GM23248 (cell line): ENCODE data around the gene POLR3C. TPM values are rescaled to one million over a fixed set of nuclear protein-coding genes. Genes with fewer than 3 reads are reported as not detected.

ENCODE experiments used
- DNase-seq: peaks from one replicate; pipeline ENCODE4 v3.0.0-alpha.2; 2015
- H2AFZ ChIP-seq: fragments of 200-600 bp; sonication (generic); 2 replicates; pipeline ENCODE4 v1.6.1; 2016; ENCODE audit warnings: antibody characterized with exemption
- H3F3A ChIP-seq: fragments of 200-600 bp; sonication (generic); 2 replicates; pipeline ENCODE4 v1.6.1; 2016; ENCODE audit warnings: mild to moderate bottlenecking, antibody characterized with exemption, mixed run types; ENCODE audit not compliant: insufficient read depth
- H3K27ac ChIP-seq: fragments of 200-600 bp; sonication (generic); 2 replicates; pipeline ENCODE4 v1.5.1; 2016; ENCODE audit warnings: mild to moderate bottlenecking
- H3K27me3 ChIP-seq: fragments of 200-600 bp; sonication (generic); replicated peaks from 2 replicates; pipeline ENCODE4 v1.6.1; 2016; ENCODE audit warnings: mild to moderate bottlenecking; ENCODE audit not compliant: insufficient read depth
- H3K36me3 ChIP-seq: fragments of 200-600 bp; sonication (generic); 2 replicates; pipeline ENCODE4 v1.6.1; 2016; ENCODE audit warnings: low read depth, mild to moderate bottlenecking
- H3K4me1 ChIP-seq: fragments of 200-600 bp; sonication (generic); 2 replicates; pipeline ENCODE4 v1.6.1; 2016; ENCODE audit warnings: mild to moderate bottlenecking; ENCODE audit not compliant: insufficient read depth
- H3K4me2 ChIP-seq: fragments of 200-600 bp; sonication (generic); one replicate; pipeline ENCODE4 v1.6.1; 2016; ENCODE audit warnings: mild to moderate bottlenecking; ENCODE audit not compliant: unreplicated experiment
- H3K4me3 ChIP-seq: fragments of 200-600 bp; sonication (generic); 2 replicates; pipeline ENCODE4 v1.5.1; 2016; ENCODE audit warnings: mild to moderate bottlenecking
- H3K79me2 ChIP-seq: fragments of 200-600 bp; sonication (generic); 2 replicates; pipeline ENCODE4 v1.6.1; 2016; ENCODE audit warnings: mild to moderate bottlenecking; ENCODE audit not compliant: insufficient read depth
- H3K9ac ChIP-seq: fragments of 200-600 bp; sonication (generic); 2 replicates; pipeline ENCODE4 v1.6.1; 2016; ENCODE audit warnings: mild to moderate bottlenecking
- H3K9me2 ChIP-seq: fragments of 200-600 bp; sonication (generic); 2 replicates; pipeline ENCODE4 v1.6.1; 2016; ENCODE audit warnings: mixed run types, mild to moderate bottlenecking, moderate library complexity; ENCODE audit not compliant: insufficient read depth
- H3K9me3 ChIP-seq: fragments of 200-600 bp; sonication (generic); one replicate; pipeline ENCODE4 v1.6.1; 2017; ENCODE audit warnings: low read depth
- H4K20me1 ChIP-seq: fragments of 200-600 bp; sonication (generic); 2 replicates; pipeline ENCODE4 v1.6.0; 2016; ENCODE audit not compliant: insufficient read depth
- EZH2 ChIP-seq: fragments of 200-600 bp; sonication (generic); IDR thresholded peaks from 2 replicates; pipeline ENCODE4 v1.6.1; 2018; ENCODE audit warnings: antibody characterized with exemption, mild to moderate bottlenecking; ENCODE audit not compliant: insufficient read depth, poor library complexity, severe bottlenecking
- EZH2phosphoT487 ChIP-seq: fragments of 200-600 bp; sonication (generic); IDR thresholded peaks from 2 replicates; pipeline ENCODE4 v1.6.1; 2018; ENCODE audit warnings: antibody characterized with exemption, moderate library complexity, mild to moderate bottlenecking, low read depth; ENCODE audit not compliant: insufficient read depth
- WGBS, 2 experiments: methylation state at CpG; one replicate each; pipeline ENCODE4 v1.1.6; 2015 to 2017; ENCODE audit warnings: low lambda C conversion rate in 2 of 2, low coverage in 1 of 2; ENCODE audit errors: missing lambda C conversion rate in 2 of 2; 5-methylcytosine and 5-hydroxymethylcytosine counted together
- in situ Hi-C: fragments of 300-500 bp; cut with MboI; formaldehyde crosslinking; loops from 2 replicates; pipeline ENCODE4 v1.15.0; 2020
- polyA plus RNA-seq: library from polyadenylated mRNA; unstranded; fragments of >200 nt; fragmentation: Nextera tagmentation; extraction: Ambion mirVana; gene quantifications from 2 replicates; pipeline ENCODE4 v1.2.1, GENCODE V29; 2016
- total RNA-seq: library from RNA; depleted of rRNA; stranded (reverse); fragments of >200 nt; shearing (Covaris generic); gene quantifications from 2 replicates; pipeline ENCODE4 v1.2.3, GENCODE V29; 2014; rRNA removed

POLR3C gene
- total RNA-seq (23.1 and 42.2 TPM in 2 replicates), polyA plus RNA-seq (38.4 and 39.0 TPM in 2 replicates)

DNA sequence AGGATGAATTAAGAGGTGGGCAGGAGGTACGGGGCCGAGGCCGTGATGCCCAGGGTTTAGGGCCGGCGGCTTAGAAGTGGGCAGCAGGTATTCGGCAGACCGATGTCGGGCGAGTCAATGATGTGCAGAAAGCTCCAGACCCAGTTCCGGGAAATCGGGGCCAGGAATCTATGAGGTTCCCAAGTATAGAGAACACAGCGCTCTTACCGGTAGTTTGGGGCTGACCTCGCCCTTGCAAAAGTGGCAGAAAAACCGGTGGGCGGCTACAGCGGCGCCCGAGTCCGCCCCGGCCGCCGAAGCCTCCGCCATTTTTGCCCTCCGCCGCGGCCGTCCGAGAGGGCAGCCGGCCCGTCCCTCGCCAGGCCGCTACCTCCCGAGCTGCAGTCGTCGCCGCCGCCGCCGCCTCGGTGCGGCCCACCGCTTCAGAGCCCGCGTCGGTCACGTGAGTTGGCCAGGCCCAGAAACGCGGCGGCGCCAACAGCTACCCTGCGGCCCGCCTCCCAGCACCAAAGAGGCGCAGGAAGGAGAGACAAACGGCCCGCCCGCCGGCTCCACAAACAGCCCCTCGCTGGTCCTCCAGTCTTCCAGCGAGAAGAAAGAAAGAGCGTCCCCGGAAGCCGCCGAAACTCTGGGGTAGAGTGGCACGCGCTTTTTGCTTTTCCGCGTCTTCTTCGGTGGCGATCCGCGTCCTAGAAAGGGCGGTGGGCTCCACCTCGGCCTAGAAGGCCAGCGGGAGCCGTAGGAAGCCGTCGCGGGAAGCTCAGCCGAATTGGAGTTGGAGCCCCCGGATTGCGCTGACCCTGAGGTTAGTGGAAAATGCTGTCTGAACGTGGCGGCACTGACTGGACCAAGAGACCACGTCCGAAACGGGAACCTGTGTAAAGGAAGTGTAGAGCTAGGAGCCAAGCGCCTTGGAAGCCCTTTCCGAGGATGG, at the start of gene POLR3C, which contains the start of gene RNF115:
Gene POLR3C (plus strand): TSS at position 636 of the 934 bp plus-strand sequence. CDS start 1,577 bp downstream, outside the sequence.
Gene RNF115 (minus strand): TSS at position 531 of the 934 bp plus-strand sequence. CDS start 222 bp downstream, at position 309.
- no peaks in the 10 kb centered on the region for H3K9me2 ChIP-seq
- H3K4me1 ChIP-seq = peaks cover 14% of the 10 kb centered on the region
- H3K9ac ChIP-seq = peak within 1 kb of the TSS; percentile 93
- no peaks in the 10 kb centered on the region for H4K20me1 ChIP-seq
- H3F3A ChIP-seq = peaks cover 13% of the 10 kb centered on the region
- peaks cover 62% of the 10 kb centered on the region for H3K79me2 ChIP-seq
- H2AFZ ChIP-seq = peak within 1 kb of the TSS; percentile 85
- peak within 1 kb of the TSS; percentile 90 for H3K4me2 ChIP-seq
- TF ChIP-seq EZH2phosphoT487 (no peak), EZH2 (no peak)
- peak within 1 kb of the TSS; percentile 93 for H3K4me3 ChIP-seq
- peaks cover 31% of the 10 kb centered on the region for H3K36me3 ChIP-seq
- in situ Hi-C loops = no loop called here
- 2% methylated on average over 73 to 88 of the region's 89 CpGs for WGBS, 2 experiments
- H3K27me3 ChIP-seq = no peaks in the 10 kb centered on the region
- H3K9me3 ChIP-seq = no peaks in the 10 kb centered on the region
- DNase-seq = peak; percentile 96
- H3K27ac ChIP-seq = peak within 1 kb of the TSS; percentile 89

- no peaks in the 10 kb centered on the region for H4K20me1 ChIP-seq
- H3K27ac ChIP-seq = peak overlapping the region; percentile 52
- WGBS, 2 experiments = 47 to 50% methylated on average over 1 of the region's 1 CpG
- no peak overlapping the region for H2AFZ ChIP-seq
- H3K4me3 ChIP-seq = no peak overlapping the region
- no peak for TF ChIP-seq EZH2phosphoT487
- TF ChIP-seq EZH2 = no peak
- no peaks in the 10 kb centered on the region for H3K9me3 ChIP-seq
- H3K79me2 ChIP-seq = peaks cover 66% of the 10 kb centered on the region
- in situ Hi-C loops = no loop called here
- H3K36me3 ChIP-seq = 0 out of 2 replicates have a peak, but pooled peaks cover 3% of the 10 kb centered on the region
- H3K27me3 ChIP-seq = no peaks in the 10 kb centered on the region
- H3K9ac ChIP-seq = peak overlapping the region; percentile 31
- DNase-seq = peak; percentile 36
- no peak overlapping the region for H3K4me2 ChIP-seq
- peaks cover 20% of the 10 kb centered on the region for H3K4me1 ChIP-seq
- peaks cover 18% of the 10 kb centered on the region for H3F3A ChIP-seq
- H3K9me2 ChIP-seq = no peaks in the 10 kb centered on the region
These were observed 46.4 kb upstream of the POLR3C start for GRCh38 chr1:145777357-145778145.

DNA sequence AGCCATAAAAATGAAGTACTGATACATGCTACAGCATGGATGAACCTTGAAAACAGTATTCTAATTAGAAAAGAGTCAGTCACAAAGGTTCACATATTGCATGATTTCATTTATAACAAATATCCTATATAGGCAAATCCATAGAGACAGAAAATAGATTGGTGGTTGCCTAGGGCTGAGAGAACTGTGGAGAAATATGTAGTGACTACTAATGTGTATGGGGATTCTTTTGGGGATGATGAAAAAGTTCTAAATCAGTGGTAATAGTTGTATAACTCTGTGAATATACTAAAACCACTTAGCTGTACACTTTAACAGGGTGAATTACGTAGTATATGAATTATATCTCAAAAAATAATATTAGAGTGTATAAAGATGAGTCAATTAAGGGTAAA, 45.9 kb upstream of the POLR3C start:
- H3K9me3 ChIP-seq = no peaks in the 10 kb centered on the region
- peaks cover 63% of the 10 kb centered on the region for H3K79me2 ChIP-seq
- no peaks in the 10 kb centered on the region for H4K20me1 ChIP-seq
- TF ChIP-seq EZH2 (no peak), EZH2phosphoT487 (no peak)
- no peak overlapping the region for H3K4me3 ChIP-seq
- H3K9ac ChIP-seq = peak overlapping the region; percentile 31
- no peak overlapping the region for H2AFZ ChIP-seq
- 91 to 100% methylated on average over 1 of the region's 1 CpG for WGBS, 2 experiments
- no peak overlapping the region for H3K4me2 ChIP-seq
- in situ Hi-C loops = no loop called here
- H3K36me3 ChIP-seq = no peaks in the 10 kb centered on the region
- H3K4me1 ChIP-seq = peaks cover 25% of the 10 kb centered on the region
- H3F3A ChIP-seq = peaks cover 18% of the 10 kb centered on the region
- H3K27me3 ChIP-seq = no peaks in the 10 kb centered on the region
- peak; percentile 23 for DNase-seq
- peak overlapping the region; percentile 52 for H3K27ac ChIP-seq
- H3K9me2 ChIP-seq = no peaks in the 10 kb centered on the region
